GM23338 (cell line): ENCODE data around the gene GSTT4. TPM values are rescaled to one million over a fixed set of nuclear protein-coding genes. Genes with fewer than 3 reads are reported as not detected.
A peak's percentile ranks its signal among the peaks of the same experiment; 100 is the strongest.

Experiments
- ATAC-seq: fragments of 200-7000 bp; cut with Tn5 transposase; 3 replicates; pipeline ENCODE4 v1.9.1; 2020
- DNase-seq: peaks from one replicate; pipeline ENCODE4 v3.0.0-alpha.2; 2015; ENCODE audit warnings: low spot score
- H2AFZ ChIP-seq: fragments of 200-600 bp; sonication (generic); 2 replicates; pipeline ENCODE4 v1.8.0; 2016; ENCODE audit warnings: antibody characterized with exemption, mild to moderate bottlenecking, moderate library complexity
- H3F3A ChIP-seq: fragments of 200-600 bp; sonication (generic); replicated peaks from 2 replicates; pipeline ENCODE4 v1.8.0; 2017; ENCODE audit warnings: antibody characterized with exemption, mixed run types, low read depth
- H3K27ac ChIP-seq: fragments of 200-600 bp; sonication (generic); 2 replicates; pipeline ENCODE4 v1.6.1; 2016; ENCODE audit warnings: low read depth
- H3K27me3 ChIP-seq: fragments of 200-600 bp; sonication (generic); 2 replicates; pipeline ENCODE4 v1.8.0; 2016; ENCODE audit warnings: mild to moderate bottlenecking, mixed run types, moderate library complexity; ENCODE audit not compliant: insufficient read depth
- H3K36me3 ChIP-seq: fragments of 200-600 bp; sonication (generic); 2 replicates; pipeline ENCODE4 v1.8.0; 2016; ENCODE audit warnings: mild to moderate bottlenecking; ENCODE audit not compliant: insufficient read depth
- H3K4me1 ChIP-seq: fragments of 200-600 bp; sonication (generic); 2 replicates; pipeline ENCODE4 v1.8.0; 2016; ENCODE audit warnings: mild to moderate bottlenecking, moderate library complexity; ENCODE audit not compliant: insufficient read depth
- H3K4me2 ChIP-seq: fragments of 200-600 bp; sonication (generic); 2 replicates; pipeline ENCODE4 v1.7.1; 2017; ENCODE audit warnings: mixed run types
- H3K4me3 ChIP-seq: fragments of 200-600 bp; sonication (generic); 2 replicates; pipeline ENCODE4 v1.6.1; 2016; ENCODE audit warnings: mixed run types
- H3K79me2 ChIP-seq: fragments of 200-600 bp; sonication (generic); replicated peaks from 2 replicates; pipeline ENCODE4 v1.8.0; 2017; ENCODE audit warnings: mild to moderate bottlenecking; ENCODE audit not compliant: insufficient read depth
- H3K9me2 ChIP-seq: fragments of 200-600 bp; sonication (generic); 2 replicates; pipeline ENCODE4 v1.8.0; 2017; ENCODE audit not compliant: insufficient read depth
- H4K20me1 ChIP-seq: fragments of 200-600 bp; sonication (generic); replicated peaks from 2 replicates; pipeline ENCODE4 v1.8.0; 2017; ENCODE audit warnings: mild to moderate bottlenecking; ENCODE audit not compliant: insufficient read depth
- H3K27ac Mint-ChIP-seq: 2 replicates; pipeline ENCODE4 v1.8.0; 2020; ENCODE audit warnings: inconsistent platforms, mild to moderate bottlenecking, moderate library complexity, mixed read lengths
- H3K27me3 Mint-ChIP-seq: 3 replicates; pipeline ENCODE4 v1.8.0; 2022; ENCODE audit warnings: low read depth, mild to moderate bottlenecking, moderate library complexity, mixed read lengths, inconsistent platforms; ENCODE audit not compliant: insufficient read depth, poor library complexity
- H3K36me3 Mint-ChIP-seq: 3 replicates; pipeline ENCODE4 v1.8.0; 2021; ENCODE audit warnings: low read depth, mild to moderate bottlenecking, inconsistent platforms, moderate library complexity, mixed read lengths
- H3K4me1 Mint-ChIP-seq: 3 replicates; pipeline ENCODE4 v1.8.0; 2020; ENCODE audit warnings: mild to moderate bottlenecking, inconsistent platforms, mixed read lengths
- H3K4me3 Mint-ChIP-seq: 3 replicates; pipeline ENCODE4 v1.8.0; 2021; ENCODE audit warnings: moderate library complexity, mild to moderate bottlenecking, inconsistent platforms, mixed read lengths
- H3K9me3 Mint-ChIP-seq: 3 replicates; pipeline ENCODE4 v1.8.0; 2020; ENCODE audit warnings: moderate library complexity, mild to moderate bottlenecking, inconsistent platforms, mixed read lengths
- CREB1 ChIP-seq: fragments of 250-450 bp; sonication (Bioruptor Pico); IDR thresholded peaks from 2 replicates; pipeline ENCODE4 v1.5.0; 2020; ENCODE audit warnings: low read depth, mild to moderate bottlenecking, moderate library complexity
- EZH2 ChIP-seq: fragments of 200-600 bp; sonication (generic); IDR thresholded peaks from one replicate; pipeline ENCODE4 v1.8.0; 2017; ENCODE audit warnings: antibody characterized with exemption, mild to moderate bottlenecking, low read depth; ENCODE audit not compliant: unreplicated experiment
- EZH2phosphoT487 ChIP-seq: fragments of 200-600 bp; sonication (generic); IDR thresholded peaks from one replicate; pipeline ENCODE4 v1.8.1; 2018; ENCODE audit warnings: antibody characterized with exemption; ENCODE audit not compliant: unreplicated experiment
- JUNB ChIP-seq: IDR thresholded peaks from one replicate; pipeline ENCODE4 v1.6.1; 2016; ENCODE audit warnings: antibody characterized with exemption; ENCODE audit not compliant: unreplicated experiment
- NANOG ChIP-seq: IDR thresholded peaks from 2 replicates; pipeline ENCODE4 v1.6.1; 2016; ENCODE audit warnings: antibody characterized with exemption, borderline replicate concordance
- POLR2AphosphoS5 ChIP-seq: IDR thresholded peaks from 2 replicates; pipeline ENCODE4 v1.6.1; 2016; ENCODE audit warnings: antibody characterized with exemption, low read depth
- STAT1 ChIP-seq: IDR thresholded peaks from one replicate; pipeline ENCODE4 v1.6.1; 2016; ENCODE audit warnings: antibody characterized with exemption; ENCODE audit not compliant: unreplicated experiment
- ZNF114 ChIP-seq: fragments of 250-450 bp; sonication (Bioruptor Pico); IDR thresholded peaks from 2 replicates; pipeline ENCODE4 v1.5.0; 2020; ENCODE audit warnings: mild to moderate bottlenecking, moderate library complexity
- ZNF331 ChIP-seq: fragments of 250-450 bp; sonication (Bioruptor Pico); IDR thresholded peaks from 2 replicates; pipeline ENCODE4 v1.5.0; 2020; ENCODE audit warnings: low read depth, mild to moderate bottlenecking, moderate library complexity
- polyA plus RNA-seq: library from polyadenylated mRNA; unstranded; fragments of >200 nt; fragmentation: Nextera tagmentation; extraction: Ambion mirVana; gene quantifications from 2 replicates; pipeline ENCODE4 v1.2.1, GENCODE V29; 2016
- total RNA-seq: library from RNA; depleted of rRNA; stranded (reverse); fragments of >200 nt; shearing (Covaris generic); gene quantifications from 2 replicates; pipeline ENCODE4 v1.2.3, GENCODE V29; 2014
- TF ChIP-seq, protein P1 (sequence below): IDR thresholded peaks from one replicate; pipeline ENCODE4 v1.6.1; 2018; ENCODE audit warnings: antibody characterized with exemption; ENCODE audit not compliant: unreplicated experiment
- TF ChIP-seq, protein P2 (sequence below), 2 experiments: fragments of 200-600 bp in 1 of 2; sonication (generic) in 1 of 2; conservative IDR thresholded peaks; 2 replicates each; pipeline versions ENCODE4 v1.5.1 to v1.6.1; 2016 to 2017; ENCODE audit warnings: antibody characterized with exemption in 2 of 2, low read depth in 2 of 2, mild to moderate bottlenecking in 2 of 2, moderate library complexity in 1 of 2
- TF ChIP-seq, protein P3 (sequence below): fragments of 250-450 bp; sonication (Bioruptor Pico); IDR thresholded peaks from 2 replicates; pipeline ENCODE4 v1.5.0; 2020; ENCODE audit warnings: mild to moderate bottlenecking, moderate library complexity
- TF ChIP-seq, protein P4 (sequence below): IDR thresholded peaks from 2 replicates; pipeline ENCODE4 v1.6.1; 2016; ENCODE audit warnings: antibody characterized with exemption

Gene GSTT4
- total and polyA plus RNA-seq, 2 experiments from 2014 or later: not detected

DNA sequence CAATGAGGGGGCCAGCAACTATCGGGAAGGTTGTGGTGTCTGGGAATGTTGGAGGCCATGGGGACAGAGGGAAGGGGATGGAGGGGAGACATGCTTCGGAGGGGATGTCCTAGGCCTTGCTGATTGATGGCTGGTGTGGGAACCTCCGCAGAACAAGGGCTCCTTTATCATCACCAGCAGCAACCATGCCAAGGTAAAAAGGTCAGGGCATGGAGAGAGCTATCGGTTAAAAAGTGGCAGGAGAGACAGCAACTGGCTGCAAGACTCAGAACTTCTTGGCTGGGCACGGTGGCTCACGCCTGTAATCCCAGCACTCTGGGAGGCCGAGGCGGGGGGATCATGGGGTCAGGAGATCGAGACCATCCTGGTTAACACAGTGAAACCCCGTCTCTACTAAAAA is 3.0 kb downstream of the GSTT4 start:
- H3K4me1 ChIP-seq: peaks cover 8% of the 10 kb centered on the region; the same call in 1 of the 2 replicates
- Mint-ChIP-seq H3K27me3 (peaks cover 22% of the 10 kb centered on the region), H3K27ac (no peak overlapping the region), H3K36me3 (no peaks in the 10 kb centered on the region), H3K4me1 (peaks cover 7% of the 10 kb centered on the region), H3K9me3 (no peaks in the 10 kb centered on the region; the same call in 2 of the 3 replicates), H3K4me3 (no peak overlapping the region)
- H2AFZ ChIP-seq: peak overlapping the region; percentile 98; the same call in 1 of the 2 replicates
- H3K27ac ChIP-seq: no peak overlapping the region
- no peak for TF ChIP-seq STAT1
- TF ChIP-seq, protein P1, sequence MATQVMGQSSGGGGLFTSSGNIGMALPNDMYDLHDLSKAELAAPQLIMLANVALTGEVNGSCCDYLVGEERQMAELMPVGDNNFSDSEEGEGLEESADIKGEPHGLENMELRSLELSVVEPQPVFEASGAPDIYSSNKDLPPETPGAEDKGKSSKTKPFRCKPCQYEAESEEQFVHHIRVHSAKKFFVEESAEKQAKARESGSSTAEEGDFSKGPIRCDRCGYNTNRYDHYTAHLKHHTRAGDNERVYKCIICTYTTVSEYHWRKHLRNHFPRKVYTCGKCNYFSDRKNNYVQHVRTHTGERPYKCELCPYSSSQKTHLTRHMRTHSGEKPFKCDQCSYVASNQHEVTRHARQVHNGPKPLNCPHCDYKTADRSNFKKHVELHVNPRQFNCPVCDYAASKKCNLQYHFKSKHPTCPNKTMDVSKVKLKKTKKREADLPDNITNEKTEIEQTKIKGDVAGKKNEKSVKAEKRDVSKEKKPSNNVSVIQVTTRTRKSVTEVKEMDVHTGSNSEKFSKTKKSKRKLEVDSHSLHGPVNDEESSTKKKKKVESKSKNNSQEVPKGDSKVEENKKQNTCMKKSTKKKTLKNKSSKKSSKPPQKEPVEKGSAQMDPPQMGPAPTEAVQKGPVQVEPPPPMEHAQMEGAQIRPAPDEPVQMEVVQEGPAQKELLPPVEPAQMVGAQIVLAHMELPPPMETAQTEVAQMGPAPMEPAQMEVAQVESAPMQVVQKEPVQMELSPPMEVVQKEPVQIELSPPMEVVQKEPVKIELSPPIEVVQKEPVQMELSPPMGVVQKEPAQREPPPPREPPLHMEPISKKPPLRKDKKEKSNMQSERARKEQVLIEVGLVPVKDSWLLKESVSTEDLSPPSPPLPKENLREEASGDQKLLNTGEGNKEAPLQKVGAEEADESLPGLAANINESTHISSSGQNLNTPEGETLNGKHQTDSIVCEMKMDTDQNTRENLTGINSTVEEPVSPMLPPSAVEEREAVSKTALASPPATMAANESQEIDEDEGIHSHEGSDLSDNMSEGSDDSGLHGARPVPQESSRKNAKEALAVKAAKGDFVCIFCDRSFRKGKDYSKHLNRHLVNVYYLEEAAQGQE: no peak
- no peak for TF ChIP-seq ZNF114
- TF ChIP-seq, protein P2, sequence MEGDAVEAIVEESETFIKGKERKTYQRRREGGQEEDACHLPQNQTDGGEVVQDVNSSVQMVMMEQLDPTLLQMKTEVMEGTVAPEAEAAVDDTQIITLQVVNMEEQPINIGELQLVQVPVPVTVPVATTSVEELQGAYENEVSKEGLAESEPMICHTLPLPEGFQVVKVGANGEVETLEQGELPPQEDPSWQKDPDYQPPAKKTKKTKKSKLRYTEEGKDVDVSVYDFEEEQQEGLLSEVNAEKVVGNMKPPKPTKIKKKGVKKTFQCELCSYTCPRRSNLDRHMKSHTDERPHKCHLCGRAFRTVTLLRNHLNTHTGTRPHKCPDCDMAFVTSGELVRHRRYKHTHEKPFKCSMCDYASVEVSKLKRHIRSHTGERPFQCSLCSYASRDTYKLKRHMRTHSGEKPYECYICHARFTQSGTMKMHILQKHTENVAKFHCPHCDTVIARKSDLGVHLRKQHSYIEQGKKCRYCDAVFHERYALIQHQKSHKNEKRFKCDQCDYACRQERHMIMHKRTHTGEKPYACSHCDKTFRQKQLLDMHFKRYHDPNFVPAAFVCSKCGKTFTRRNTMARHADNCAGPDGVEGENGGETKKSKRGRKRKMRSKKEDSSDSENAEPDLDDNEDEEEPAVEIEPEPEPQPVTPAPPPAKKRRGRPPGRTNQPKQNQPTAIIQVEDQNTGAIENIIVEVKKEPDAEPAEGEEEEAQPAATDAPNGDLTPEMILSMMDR (conservative IDR thresholded peaks at IDR 0.05; ENCODE audit: low read depth in 2 of 2): no peak
- no peak for TF ChIP-seq ZNF331 (CRISPR knock-in tag)
- TF ChIP-seq JUNB: no peak
- no peak for TF ChIP-seq POLR2AphosphoS5
- TF ChIP-seq NANOG: no peak
- no peak for TF ChIP-seq EZH2phosphoT487
- no peak for TF ChIP-seq EZH2
- TF ChIP-seq, protein P3, sequence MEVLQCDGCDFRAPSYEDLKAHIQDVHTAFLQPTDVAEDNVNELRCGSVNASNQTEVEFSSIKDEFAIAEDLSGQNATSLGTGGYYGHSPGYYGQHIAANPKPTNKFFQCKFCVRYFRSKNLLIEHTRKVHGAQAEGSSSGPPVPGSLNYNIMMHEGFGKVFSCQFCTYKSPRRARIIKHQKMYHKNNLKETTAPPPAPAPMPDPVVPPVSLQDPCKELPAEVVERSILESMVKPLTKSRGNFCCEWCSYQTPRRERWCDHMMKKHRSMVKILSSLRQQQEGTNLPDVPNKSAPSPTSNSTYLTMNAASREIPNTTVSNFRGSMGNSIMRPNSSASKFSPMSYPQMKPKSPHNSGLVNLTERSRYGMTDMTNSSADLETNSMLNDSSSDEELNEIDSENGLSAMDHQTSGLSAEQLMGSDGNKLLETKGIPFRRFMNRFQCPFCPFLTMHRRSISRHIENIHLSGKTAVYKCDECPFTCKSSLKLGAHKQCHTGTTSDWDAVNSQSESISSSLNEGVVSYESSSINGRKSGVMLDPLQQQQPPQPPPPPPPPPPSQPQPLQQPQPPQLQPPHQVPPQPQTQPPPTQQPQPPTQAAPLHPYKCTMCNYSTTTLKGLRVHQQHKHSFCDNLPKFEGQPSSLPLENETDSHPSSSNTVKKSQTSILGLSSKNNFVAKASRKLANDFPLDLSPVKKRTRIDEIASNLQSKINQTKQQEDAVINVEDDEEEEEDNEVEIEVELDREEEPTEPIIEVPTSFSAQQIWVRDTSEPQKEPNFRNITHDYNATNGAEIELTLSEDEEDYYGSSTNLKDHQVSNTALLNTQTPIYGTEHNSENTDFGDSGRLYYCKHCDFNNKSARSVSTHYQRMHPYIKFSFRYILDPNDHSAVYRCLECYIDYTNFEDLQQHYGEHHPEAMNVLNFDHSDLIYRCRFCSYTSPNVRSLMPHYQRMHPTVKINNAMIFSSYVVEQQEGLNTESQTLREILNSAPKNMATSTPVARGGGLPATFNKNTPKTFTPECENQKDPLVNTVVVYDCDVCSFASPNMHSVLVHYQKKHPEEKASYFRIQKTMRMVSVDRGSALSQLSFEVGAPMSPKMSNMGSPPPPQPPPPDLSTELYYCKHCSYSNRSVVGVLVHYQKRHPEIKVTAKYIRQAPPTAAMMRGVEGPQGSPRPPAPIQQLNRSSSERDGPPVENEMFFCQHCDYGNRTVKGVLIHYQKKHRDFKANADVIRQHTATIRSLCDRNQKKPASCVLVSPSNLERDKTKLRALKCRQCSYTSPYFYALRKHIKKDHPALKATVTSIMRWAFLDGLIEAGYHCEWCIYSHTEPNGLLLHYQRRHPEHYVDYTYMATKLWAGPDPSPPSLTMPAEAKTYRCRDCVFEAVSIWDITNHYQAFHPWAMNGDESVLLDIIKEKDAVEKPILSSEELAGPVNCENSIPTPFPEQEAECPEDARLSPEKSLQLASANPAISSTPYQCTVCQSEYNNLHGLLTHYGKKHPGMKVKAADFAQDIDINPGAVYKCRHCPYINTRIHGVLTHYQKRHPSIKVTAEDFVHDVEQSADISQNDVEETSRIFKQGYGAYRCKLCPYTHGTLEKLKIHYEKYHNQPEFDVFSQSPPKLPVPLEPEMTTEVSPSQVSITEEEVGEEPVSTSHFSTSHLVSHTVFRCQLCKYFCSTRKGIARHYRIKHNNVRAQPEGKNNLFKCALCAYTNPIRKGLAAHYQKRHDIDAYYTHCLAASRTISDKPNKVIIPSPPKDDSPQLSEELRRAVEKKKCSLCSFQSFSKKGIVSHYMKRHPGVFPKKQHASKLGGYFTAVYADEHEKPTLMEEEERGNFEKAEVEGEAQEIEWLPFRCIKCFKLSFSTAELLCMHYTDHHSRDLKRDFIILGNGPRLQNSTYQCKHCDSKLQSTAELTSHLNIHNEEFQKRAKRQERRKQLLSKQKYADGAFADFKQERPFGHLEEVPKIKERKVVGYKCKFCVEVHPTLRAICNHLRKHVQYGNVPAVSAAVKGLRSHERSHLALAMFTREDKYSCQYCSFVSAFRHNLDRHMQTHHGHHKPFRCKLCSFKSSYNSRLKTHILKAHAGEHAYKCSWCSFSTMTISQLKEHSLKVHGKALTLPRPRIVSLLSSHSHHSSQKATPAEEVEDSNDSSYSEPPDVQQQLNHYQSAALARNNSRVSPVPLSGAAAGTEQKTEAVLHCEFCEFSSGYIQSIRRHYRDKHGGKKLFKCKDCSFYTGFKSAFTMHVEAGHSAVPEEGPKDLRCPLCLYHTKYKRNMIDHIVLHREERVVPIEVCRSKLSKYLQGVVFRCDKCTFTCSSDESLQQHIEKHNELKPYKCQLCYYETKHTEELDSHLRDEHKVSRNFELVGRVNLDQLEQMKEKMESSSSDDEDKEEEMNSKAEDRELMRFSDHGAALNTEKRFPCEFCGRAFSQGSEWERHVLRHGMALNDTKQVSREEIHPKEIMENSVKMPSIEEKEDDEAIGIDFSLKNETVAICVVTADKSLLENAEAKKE: no peak
- TF ChIP-seq CREB1: no peak
- TF ChIP-seq, protein P4, sequence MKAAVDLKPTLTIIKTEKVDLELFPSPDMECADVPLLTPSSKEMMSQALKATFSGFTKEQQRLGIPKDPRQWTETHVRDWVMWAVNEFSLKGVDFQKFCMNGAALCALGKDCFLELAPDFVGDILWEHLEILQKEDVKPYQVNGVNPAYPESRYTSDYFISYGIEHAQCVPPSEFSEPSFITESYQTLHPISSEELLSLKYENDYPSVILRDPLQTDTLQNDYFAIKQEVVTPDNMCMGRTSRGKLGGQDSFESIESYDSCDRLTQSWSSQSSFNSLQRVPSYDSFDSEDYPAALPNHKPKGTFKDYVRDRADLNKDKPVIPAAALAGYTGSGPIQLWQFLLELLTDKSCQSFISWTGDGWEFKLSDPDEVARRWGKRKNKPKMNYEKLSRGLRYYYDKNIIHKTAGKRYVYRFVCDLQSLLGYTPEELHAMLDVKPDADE: no peak
- no peak overlapping the region for H3K4me2 ChIP-seq
- 0 out of 2 replicates have a peak, but pooled peaks cover 4% of the 10 kb centered on the region for H3F3A ChIP-seq
- H4K20me1 ChIP-seq: no peaks in the 10 kb centered on the region
- ATAC-seq (no peak), DNase-seq (no peak)
- H3K79me2 ChIP-seq: no peaks in the 10 kb centered on the region
- no peaks in the 10 kb centered on the region for H3K27me3 ChIP-seq
- H3K36me3 ChIP-seq: no peaks in the 10 kb centered on the region
- H3K9me2 ChIP-seq: no peaks in the 10 kb centered on the region; the same call in 1 of the 2 replicates
- H3K4me3 ChIP-seq: no peak overlapping the region
